Esophagus mucosa (tissue), 1 donor: Measurements from ENCODE around the gene RASGRP2. TPM values are rescaled to one million over a fixed set of nuclear protein-coding genes. Genes with fewer than 3 reads are reported as not detected.
A peak's percentile ranks its signal among the peaks of the same experiment; 100 is the strongest.

Experiments
- ATAC-seq: fragments of 200-7000 bp; cut with Tn5 transposase; one replicate; pipeline ENCODE4 v1.9.1; 2020
- total RNA-seq: library from RNA; stranded (reverse); gene quantifications from one replicate; pipeline ENCODE4 v1.2.4, GENCODE V29; 2023
- donor health status: DM: yes; HTN: yes; CAD: no.

Gene RASGRP2
- total RNA-seq, 1 donor from 2014 or later, result 1.1 TPM

DNA sequence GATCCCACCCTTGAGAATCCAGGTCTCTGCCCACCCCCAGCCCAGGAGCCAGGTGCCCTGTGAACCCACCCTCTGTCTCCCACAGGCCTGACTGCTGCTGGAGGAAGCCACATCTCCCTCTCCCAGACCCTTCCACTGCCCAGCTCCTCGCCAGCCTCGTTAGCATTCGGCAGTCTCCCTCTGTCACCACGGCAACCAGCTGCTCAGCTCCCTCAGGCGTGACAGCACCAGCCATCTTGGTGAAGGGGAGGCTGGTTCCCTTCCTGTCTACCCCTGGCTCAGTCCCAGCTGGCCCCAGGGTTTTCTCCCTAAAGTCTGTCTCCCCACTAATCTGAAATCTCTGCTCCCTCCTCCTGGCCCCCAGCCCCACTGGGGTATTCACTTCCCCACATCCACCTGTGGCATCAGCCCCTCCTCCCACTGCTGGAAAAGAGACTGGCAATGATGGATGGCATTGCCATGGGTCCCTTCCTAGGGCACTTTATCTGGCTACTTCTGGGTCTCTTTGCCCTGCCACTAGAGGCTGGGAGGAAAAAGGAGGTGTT is 49.0 kb downstream of the RASGRP2 start:
- no peak for ATAC-seq

DNA sequence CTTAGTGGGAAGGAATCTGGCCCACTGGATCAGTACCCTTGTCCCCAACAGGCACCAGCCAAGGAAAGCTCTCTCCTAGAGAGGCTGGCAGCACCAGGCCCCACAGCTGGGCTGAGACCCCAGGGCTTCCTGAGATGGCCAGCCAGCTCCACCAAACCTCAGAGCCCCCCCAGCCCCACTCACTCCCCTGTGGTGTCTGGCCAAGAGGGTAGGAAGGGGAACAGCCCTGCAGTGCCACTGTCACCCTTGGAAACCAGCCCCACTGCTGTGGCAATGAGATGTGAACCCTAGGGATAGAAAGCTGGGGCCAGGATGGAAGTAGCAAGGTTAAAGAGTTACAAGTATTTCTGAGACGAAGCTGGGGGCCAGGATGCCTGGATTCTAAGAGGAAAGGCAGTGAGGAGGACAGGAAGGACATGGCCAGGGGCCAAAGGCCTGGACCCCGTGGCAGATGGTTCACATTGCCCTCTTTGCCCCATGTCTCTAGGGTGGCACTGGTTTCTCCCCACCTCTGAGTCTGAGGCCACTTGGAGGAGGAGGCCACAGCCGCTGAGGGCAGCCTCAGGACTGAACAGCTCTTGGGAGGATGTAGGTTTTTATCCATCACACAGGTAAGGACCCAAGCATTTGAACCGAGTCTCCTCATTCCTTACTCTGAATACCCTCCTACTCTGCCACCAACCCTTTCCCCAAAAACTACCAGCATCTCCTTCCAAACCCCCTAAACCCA is 49.8 kb downstream of the RASGRP2 start:
- ATAC-seq, result no peak

DNA sequence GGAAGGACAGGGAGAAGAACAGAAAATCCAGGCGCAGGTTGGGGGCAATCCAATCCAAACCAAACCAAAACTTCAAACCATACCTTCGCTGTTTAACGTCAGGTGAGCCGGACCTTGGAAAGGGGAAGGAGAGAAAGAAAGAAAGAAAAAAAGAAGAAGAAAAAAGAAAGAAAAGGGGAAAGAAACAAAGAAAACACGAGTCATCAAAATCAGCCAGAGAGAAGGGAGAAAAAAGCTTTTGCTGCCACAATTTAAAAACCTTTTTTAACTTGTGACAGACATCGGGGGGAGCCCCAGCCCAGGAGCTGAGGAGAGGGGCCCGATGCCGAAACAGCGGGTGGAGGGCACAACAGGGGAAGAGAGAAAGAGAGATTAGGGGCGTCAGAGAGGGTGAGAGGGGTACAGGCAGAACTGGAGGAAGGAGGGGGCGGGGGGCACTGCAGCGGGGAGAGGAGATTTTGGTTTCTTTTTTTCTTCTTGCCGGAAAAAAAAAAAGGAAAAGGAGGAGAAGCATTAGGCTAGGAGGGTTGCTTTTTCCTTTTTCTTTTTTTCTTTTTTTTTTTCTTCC is 51.1 kb downstream of the RASGRP2 start:
- no peak for ATAC-seq

DNA sequence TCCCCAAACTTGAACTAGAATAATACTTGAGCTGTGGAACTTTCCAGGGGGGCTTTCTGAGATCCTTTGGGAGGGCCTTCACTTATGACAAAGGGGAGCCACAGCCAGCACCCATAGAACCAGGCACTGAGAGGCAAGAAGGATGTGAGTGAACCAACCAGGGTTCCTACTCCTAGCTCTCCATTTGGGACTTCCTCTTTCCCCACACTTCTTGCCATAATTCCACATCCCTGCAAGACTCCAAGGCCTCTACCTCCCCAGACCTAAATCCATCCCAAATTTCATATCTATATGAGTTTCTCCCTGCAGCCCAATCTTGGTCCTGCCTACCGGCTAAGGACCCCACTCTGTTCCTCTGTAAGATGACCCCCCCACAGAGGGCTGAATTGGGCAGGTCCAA is 52.4 kb downstream of the RASGRP2 start:
- ATAC-seq, result no peak

DNA sequence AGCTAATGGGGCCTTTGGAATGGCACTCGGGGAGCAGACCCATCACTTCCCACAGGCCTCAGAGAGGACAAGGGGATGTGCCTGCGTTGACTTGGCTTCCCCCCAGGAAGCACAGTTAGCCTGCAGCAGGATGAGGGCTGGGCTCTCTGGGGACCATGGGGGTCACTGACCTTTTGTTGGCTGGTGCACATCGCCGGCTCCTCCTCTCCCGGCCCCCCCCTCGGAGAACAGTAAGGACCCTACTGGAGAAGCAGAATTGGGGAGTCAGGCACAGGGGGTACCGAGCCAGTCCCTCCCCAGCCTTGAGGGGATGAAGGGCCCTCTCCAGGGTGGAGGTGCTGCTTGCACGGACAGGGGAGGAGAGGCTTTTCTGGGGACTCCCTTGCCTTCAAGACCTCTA is 53.7 kb downstream of the RASGRP2 start:
- ATAC-seq, result no peak

DNA sequence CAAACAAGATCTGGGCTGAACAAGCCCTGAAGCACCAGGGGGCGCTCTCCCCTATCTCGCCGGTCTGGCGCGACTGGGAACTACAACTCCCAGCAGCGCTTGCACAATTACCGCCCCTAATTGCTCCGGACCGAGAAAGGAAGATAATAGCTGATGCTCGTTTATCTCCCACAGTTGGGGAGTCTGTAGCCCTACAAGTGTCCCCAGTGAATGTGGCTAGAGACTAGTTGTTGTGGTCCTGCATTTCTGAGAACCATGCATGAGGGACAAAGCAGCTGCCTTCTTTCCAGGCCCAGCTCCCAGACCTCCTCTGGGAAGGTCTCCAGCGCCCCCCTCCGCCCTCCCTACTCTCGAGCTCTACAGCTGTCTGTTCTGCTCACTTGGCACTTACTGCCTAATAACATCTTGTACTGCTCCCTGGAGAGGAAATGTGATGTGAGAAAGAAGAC is 55.4 kb downstream of the RASGRP2 start:
- peak; percentile 73 for ATAC-seq

DNA sequence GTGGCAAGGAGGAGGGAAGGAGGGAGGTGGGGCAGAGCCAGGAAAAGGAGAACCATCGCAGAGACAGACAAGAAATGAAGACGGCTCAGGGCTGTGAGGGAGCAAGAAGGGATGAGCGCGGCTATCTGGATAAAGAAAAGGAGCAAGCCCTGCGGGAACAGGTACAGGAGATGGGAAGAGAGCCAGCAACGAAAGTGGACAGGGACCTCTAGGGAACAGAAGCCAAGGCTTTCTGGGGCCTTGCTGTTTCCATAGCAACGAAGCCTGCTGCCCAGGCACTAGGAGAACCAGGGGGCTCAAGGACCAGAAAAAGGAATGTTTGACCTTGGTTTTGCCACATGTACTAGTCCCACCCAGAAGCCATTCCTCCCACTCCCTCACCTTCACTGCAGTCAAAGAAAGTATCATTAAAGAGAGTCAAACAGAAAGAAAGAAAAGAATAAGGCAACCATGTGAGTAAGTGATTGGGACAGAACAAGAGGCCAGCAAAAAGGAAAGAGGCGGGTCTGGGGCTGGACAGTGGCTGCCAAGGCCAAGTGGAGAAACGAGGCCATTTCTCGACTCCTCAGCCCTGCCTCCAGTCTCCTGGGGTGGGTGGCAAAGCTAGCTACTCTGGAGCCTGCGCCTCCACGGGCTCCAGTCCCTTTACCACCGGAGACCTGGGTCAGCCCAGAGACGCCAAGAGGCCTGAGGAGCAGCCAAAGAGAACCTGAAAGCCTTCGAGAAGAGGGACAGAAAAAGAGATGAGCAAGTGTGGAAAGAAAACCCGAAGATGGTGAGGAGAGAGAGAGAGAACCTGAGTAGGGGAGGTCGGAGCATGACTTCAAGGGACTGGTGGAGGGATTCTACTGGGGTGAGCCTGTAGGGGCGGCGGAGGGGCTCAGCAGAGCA is 56.1 kb downstream of the RASGRP2 start:
- no peak for ATAC-seq

DNA sequence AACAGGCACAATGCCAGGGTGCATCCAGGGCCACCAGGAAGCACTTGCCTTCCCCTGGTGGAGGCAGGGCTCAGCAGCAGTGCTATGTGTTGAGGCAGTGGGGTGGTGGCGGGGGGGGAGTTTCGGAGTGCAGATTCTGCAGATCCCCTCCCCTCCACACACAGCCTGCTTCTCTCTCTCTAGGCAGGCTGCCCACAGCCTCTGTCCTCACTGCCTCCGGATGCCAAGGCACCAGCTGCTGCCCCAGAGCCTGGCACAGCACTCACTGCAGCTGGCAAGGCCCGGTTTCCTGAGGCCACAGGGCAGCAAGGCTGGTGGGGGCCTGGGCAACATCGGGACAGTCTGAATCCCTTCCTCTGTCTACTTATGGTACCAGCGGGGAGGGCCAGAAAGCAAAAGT is 56.7 kb downstream of the RASGRP2 start:
- ATAC-seq, result no peak

DNA sequence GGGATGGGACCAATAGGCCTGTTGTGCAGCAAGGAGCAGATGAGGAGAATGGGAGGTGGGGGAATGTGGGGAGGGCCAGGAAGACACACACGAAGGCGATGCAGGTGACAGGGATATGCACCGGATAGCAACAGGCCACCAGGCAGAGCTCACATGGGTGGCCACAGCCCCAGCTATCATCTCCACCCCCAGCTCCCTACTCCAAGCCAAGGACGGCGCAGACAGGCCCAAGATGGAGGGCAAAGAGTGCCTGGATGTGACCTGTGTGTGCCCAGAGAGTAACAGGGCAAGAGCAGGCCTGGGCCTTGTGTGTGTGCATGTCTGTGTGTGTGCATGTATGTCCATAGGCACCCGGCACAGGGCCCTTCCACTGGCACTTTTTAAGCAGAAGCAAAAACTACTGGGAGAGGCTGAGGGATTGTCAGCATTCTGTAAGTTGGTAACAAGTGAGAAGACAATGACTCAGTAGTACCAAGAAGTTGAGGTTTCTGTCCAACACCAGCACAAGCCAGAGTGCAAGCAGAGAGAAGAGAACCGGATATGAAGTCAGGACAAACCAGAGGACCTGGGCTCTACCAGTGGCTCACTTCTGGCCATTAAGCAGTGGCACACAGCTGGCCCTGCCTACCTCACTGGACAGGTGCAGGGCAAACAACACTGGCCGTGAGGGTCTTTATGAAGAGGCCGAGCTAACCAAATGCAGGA is 57.3 kb downstream of the RASGRP2 start:
- no peak for ATAC-seq

DNA sequence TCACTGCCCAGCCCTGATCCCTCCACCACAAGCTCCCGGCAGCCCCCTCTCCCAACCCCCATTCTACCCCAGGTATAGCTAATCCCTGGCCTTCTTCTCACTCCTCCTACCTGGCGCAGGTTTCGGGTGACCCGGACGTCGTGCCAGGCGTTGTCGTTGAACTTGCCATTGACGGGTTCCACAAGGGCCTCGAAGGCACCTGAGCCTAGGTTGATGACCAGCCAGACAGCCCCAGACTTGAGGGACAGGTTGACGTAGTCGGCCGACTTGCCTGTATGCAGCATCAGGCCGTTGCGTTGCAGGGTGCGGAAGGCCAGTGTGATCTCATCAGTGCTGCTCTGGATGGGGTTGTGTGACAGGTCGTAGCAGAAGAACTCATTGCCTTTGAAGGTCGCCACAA is 58.4 kb downstream of the RASGRP2 start:
- no peak for ATAC-seq

DNA sequence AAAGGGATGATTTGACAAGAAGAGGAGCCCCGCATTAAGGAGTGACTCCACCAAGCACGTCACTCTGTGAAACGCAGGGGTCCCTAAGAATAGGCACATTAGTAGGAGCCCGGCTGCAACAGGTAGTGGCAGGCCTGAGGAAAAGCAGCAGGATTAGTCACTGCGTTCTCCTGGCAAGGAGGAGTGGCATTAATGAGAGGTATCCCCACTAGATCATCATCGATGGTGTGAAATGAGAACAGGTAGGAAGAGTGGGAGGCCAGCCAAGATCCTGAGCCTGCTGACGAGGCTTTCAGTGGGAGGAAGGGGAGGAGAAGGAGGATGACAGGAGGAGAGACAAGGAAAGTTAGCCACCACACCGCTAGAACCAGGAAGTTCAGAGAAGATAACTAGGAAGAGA is 59.6 kb downstream of the RASGRP2 start:
- ATAC-seq, result peak; percentile 64

DNA sequence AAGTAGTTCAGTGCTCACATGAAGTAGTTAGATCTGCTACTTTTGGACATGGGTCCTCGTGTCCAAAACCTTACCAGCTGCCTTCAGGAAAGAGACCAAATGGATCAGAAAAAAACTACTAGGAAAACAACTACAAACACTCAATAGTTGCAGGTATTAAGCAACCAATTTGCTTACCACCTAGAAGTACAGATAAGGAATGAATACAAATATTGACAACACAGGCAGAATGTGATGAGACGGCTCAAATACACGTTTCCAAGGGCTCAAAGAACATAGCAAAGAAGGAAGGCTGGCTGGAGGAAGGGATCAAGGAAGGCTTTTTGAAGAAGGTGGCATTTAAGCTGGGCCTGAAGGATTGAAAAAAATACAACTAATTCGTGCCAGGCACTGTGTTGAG is 62.8 kb downstream of the RASGRP2 start:
- no peak for ATAC-seq

DNA sequence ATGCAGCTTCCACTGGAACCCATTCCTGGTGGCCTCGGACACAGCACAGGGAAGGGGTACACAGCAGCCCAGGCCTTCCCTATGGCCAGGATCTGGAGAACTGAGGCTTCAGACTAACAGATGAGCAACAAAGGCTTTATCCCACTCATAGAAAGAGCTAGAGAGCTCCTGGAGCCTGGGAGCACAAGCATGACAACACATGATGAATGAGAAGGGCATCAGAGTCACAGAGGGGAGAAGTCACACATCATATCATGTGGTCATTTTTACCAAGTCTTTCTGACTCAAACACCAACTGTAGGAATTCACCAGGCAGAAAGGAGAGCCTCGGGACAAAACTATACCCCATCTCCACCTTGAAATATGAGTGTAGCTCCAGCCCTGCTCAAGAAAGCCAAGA is 64.1 kb downstream of the RASGRP2 start:
- ATAC-seq, result no peak

DNA sequence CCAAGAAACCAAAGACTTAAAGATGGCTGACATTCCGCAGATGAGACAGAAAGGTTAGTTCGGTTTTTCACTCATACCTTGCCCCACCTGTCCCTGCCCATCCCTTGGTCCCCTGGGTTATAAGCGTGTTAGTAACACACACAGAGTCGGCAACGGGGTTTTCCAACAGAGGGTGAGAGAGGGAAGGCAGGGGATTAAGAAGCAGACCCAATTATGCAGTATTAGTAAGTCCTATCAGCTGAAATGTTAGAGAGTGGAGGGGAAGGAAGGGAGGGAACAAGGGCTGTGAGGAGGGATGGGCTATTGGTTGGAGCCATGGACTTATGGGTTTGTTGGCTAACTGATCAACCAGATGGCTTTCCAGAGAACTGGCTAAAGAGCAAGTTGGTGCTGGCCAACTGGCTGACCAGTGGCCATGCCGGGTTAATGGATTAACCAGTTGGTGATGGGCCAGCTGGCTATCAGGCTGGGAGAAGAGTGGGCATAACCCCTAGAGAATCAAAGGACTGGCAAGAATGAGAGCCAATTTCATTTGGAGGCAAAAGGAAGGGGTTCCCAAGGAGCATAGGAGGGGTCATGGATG is 66.4 kb downstream of the RASGRP2 start:
- no peak for ATAC-seq

Other genes with a start within 250 kb of the RASGRP2 start
- not detected for gene SLC22A11, start 188.2 kb downstream of the RASGRP2 start, total RNA-seq
- not detected for gene SLC22A12, start 152.9 kb downstream of the RASGRP2 start, total RNA-seq
- gene NRXN2, start 20.9 kb downstream of the RASGRP2 start, total RNA-seq, result 0.12 TPM
- 0.44 TPM for gene PYGM, start 15.8 kb upstream of the RASGRP2 start, total RNA-seq
- 129 TPM for gene SF1, start 34.4 kb upstream of the RASGRP2 start, total RNA-seq
- gene MAP4K2, start 59.1 kb upstream of the RASGRP2 start, total RNA-seq, result 5.4 TPM
- gene MEN1, start 66.4 kb upstream of the RASGRP2 start, total RNA-seq, result 15.6 TPM
- gene CDC42BPG, start 100.5 kb upstream of the RASGRP2 start, total RNA-seq, result 20.5 TPM
- gene EHD1, start 134.5 kb upstream of the RASGRP2 start, total RNA-seq, result 25.6 TPM
- 10.7 TPM for gene ATG2A, start 173.1 kb upstream of the RASGRP2 start, total RNA-seq
- gene PPP2R5B, start 180.5 kb upstream of the RASGRP2 start, total RNA-seq, result 7.0 TPM
- not detected for gene GPHA2, start 191.8 kb upstream of the RASGRP2 start, total RNA-seq
- gene MAJIN, start 228.0 kb upstream of the RASGRP2 start, total RNA-seq, result not detected